ENCODE measurements around the gene KRTAP10-11.

Gene KRTAP10-11

GRCh38 chr21:44695184-44695583 lies 49.0 kb downstream of the KRTAP10-11 start:
- H3K27ac ChIP-seq (ENCODE audit: insufficient read depth, low read depth, low read length, poor library complexity, severe bottlenecking), result no peak overlapping the region
- H3K4me1 ChIP-seq (ENCODE audit: control insufficient read depth, insufficient read depth, low read length), result peaks cover 30% of the 10 kb centered on the region
- H3K4me3 ChIP-seq (ENCODE audit: insufficient read depth, low read depth, low read length), result no peak overlapping the region
- 73 to 78% methylated on average over 8 of the region's 8 CpGs for WGBS, 2 experiments
- H3K27me3 ChIP-seq (ENCODE audit: control insufficient read depth, insufficient read depth, low read length, poor library complexity, severe bottlenecking), result no peaks in the 10 kb centered on the region
- no peaks in the 10 kb centered on the region for H3K36me3 ChIP-seq (ENCODE audit: control insufficient read depth, insufficient read depth, low read length)
- no peaks in the 10 kb centered on the region for H3K9me3 ChIP-seq (ENCODE audit: control insufficient read depth, low read length)

GRCh38 chr21:44695641-44696040 lies 49.4 kb downstream of the KRTAP10-11 start:
- WGBS, 2 experiments, result 88 to 89% methylated on average over 8 of the region's 8 CpGs
- H3K9me3 ChIP-seq (ENCODE audit: control insufficient read depth, low read length), result no peaks in the 10 kb centered on the region
- H3K4me3 ChIP-seq (ENCODE audit: insufficient read depth, low read depth, low read length), result no peak overlapping the region
- no peaks in the 10 kb centered on the region for H3K36me3 ChIP-seq (ENCODE audit: control insufficient read depth, insufficient read depth, low read length)
- no peak overlapping the region for H3K27ac ChIP-seq (ENCODE audit: insufficient read depth, low read depth, low read length, poor library complexity, severe bottlenecking)
- no peaks in the 10 kb centered on the region for H3K27me3 ChIP-seq (ENCODE audit: control insufficient read depth, insufficient read depth, low read length, poor library complexity, severe bottlenecking)
- H3K4me1 ChIP-seq (ENCODE audit: control insufficient read depth, insufficient read depth, low read length), result peaks cover 34% of the 10 kb centered on the region

DNA sequence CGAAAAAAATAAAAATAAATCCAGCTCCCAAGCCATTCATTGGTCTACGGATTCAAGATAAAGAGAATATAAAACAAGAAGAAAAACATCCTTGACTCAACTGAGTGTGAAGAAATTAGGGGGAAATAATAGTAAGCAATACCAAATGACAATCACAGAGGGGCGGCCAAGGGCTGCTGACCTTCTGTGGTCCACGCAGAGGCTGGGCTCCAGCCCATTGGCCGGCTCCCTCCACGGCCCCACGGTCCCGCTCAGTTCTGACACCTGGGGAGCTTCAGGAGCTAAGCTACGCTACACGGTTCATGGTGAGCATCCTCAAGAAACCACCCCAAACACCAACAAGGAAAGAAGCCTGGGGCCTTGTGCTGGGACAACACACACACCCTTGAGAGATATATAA lies 50.4 kb downstream of the KRTAP10-11 start:
- Histone ChIP-seq H3K4me3 (ENCODE audit: insufficient read depth, low read depth, low read length) (no peak overlapping the region), H3K27ac (ENCODE audit: insufficient read depth, low read depth, low read length, poor library complexity, severe bottlenecking) (no peak overlapping the region), H3K36me3 (ENCODE audit: control insufficient read depth, insufficient read depth, low read length) (no peaks in the 10 kb centered on the region), H3K9me3 (ENCODE audit: control insufficient read depth, low read length) (no peaks in the 10 kb centered on the region), H3K27me3 (ENCODE audit: control insufficient read depth, insufficient read depth, low read length, poor library complexity, severe bottlenecking) (no peaks in the 10 kb centered on the region), H3K4me1 (ENCODE audit: control insufficient read depth, insufficient read depth, low read length) (peaks cover 35% of the 10 kb centered on the region)
- 78 to 79% methylated on average over 8 to 10 of the region's 10 CpGs for WGBS, 2 experiments

Measured in ectodermal cell (in vitro differentiated cells).